H9 (cell line): ENCODE data around the gene EDIL3. TPM values are rescaled to one million over a fixed set of nuclear protein-coding genes. Genes with fewer than 3 reads are reported as not detected.

ENCODE experiments used
- DNase-seq: peaks from one replicate; pipeline ENCODE4 v3.0.0-alpha.2; 2017
- H2AFZ ChIP-seq: one replicate; pipeline ENCODE4 v1.6.1; 2013; ENCODE audit warnings: mild to moderate bottlenecking, low read length, control low read depth, moderate library complexity
- H2AK5ac ChIP-seq: 2 replicates; pipeline ENCODE4 v1.6.1; 2013; ENCODE audit warnings: low read length, control low read depth, mixed read lengths; ENCODE audit not compliant: insufficient read length
- H2BK120ac ChIP-seq: one replicate; pipeline ENCODE4 v1.6.1; 2013; ENCODE audit warnings: low read depth, mild to moderate bottlenecking, low read length, control low read depth, inconsistent platforms; ENCODE audit not compliant: poor library complexity, severe bottlenecking
- H2BK12ac ChIP-seq: 2 replicates; pipeline ENCODE4 v1.6.1; 2013; ENCODE audit warnings: low read length, control low read depth, mixed read lengths, low read depth; ENCODE audit not compliant: insufficient read length
- H2BK15ac ChIP-seq: 2 replicates; pipeline ENCODE4 v1.6.1; 2013; ENCODE audit warnings: low read depth, low read length, control low read depth
- H2BK20ac ChIP-seq: one replicate; pipeline ENCODE4 v1.6.1; 2013; ENCODE audit warnings: low read depth, mild to moderate bottlenecking, low read length, control low read depth, inconsistent platforms; ENCODE audit not compliant: poor library complexity, severe bottlenecking
- H2BK5ac ChIP-seq: 2 replicates; pipeline ENCODE4 v1.6.1; 2013; ENCODE audit warnings: low read length, control low read depth, mixed read lengths; ENCODE audit not compliant: insufficient read length
- H3K14ac ChIP-seq: 2 replicates; pipeline ENCODE4 v1.6.1; 2013; ENCODE audit warnings: low read length, control low read depth; ENCODE audit not compliant: insufficient read depth
- H3K18ac ChIP-seq: 2 replicates; pipeline ENCODE4 v1.6.1; 2013; ENCODE audit warnings: low read depth, mild to moderate bottlenecking, mixed read lengths, low read length, control low read depth; ENCODE audit not compliant: insufficient read length
- H3K23ac ChIP-seq: 2 replicates; pipeline ENCODE4 v1.6.1; 2013; ENCODE audit warnings: low read length, control low read depth, mixed read lengths, low read depth; ENCODE audit not compliant: insufficient read length
- H3K23me2 ChIP-seq: 2 replicates; pipeline ENCODE4 v1.6.1; 2013; ENCODE audit warnings: low read depth, mild to moderate bottlenecking, mixed read lengths, low read length, control low read depth; ENCODE audit not compliant: insufficient read length, poor library complexity, severe bottlenecking
- H3K27ac ChIP-seq: 2 replicates; pipeline ENCODE4 v1.5.1; 2013; ENCODE audit warnings: low read length, control low read depth, mixed read lengths, low read depth; ENCODE audit not compliant: insufficient read length
- H3K27me3 ChIP-seq: 2 replicates; pipeline ENCODE4 v1.6.1; 2013; ENCODE audit warnings: low read length, control low read depth, inconsistent platforms; ENCODE audit not compliant: insufficient read depth
- H3K4ac ChIP-seq: 2 replicates; pipeline ENCODE4 v1.6.1; 2013; ENCODE audit warnings: low read depth, mild to moderate bottlenecking, control low read depth, inconsistent platforms, low read length, moderate library complexity
- H3K4me1 ChIP-seq: 2 replicates; pipeline ENCODE4 v1.6.1; 2013; ENCODE audit warnings: low read length, control low read depth, inconsistent platforms; ENCODE audit not compliant: insufficient read depth
- H3K4me2 ChIP-seq: 2 replicates; pipeline ENCODE4 v1.6.1; 2013; ENCODE audit warnings: low read length, control low read depth, mixed read lengths; ENCODE audit not compliant: insufficient read length, insufficient read depth
- H3K56ac ChIP-seq: 2 replicates; pipeline ENCODE4 v1.6.1; 2013; ENCODE audit warnings: low read depth, mild to moderate bottlenecking, mixed read lengths, low read length, control low read depth; ENCODE audit not compliant: insufficient read length
- H3K79me1 ChIP-seq: 2 replicates; pipeline ENCODE4 v1.6.1; 2013; ENCODE audit warnings: low read depth, mild to moderate bottlenecking, moderate library complexity, low read length, control low read depth, inconsistent platforms; ENCODE audit not compliant: insufficient read depth, poor library complexity, severe bottlenecking
- H3K79me2 ChIP-seq: 2 replicates; pipeline ENCODE4 v1.6.1; 2013; ENCODE audit warnings: low read length, control low read depth, inconsistent platforms; ENCODE audit not compliant: insufficient read depth
- H3K9ac ChIP-seq: 2 replicates; pipeline ENCODE4 v1.6.1; 2013; ENCODE audit warnings: low read length, control low read depth, mixed read lengths; ENCODE audit not compliant: insufficient read length; ENCODE audit errors: extremely low read depth
- H3K9me3 ChIP-seq: one replicate; pipeline ENCODE4 v1.6.1; 2013; ENCODE audit warnings: low read depth, low read length, inconsistent platforms; ENCODE audit not compliant: control insufficient read depth
- H3T11ph ChIP-seq: one replicate; pipeline ENCODE4 v1.6.1; 2013; ENCODE audit warnings: mild to moderate bottlenecking, low read length, control low read depth, inconsistent platforms
- H4K20me1 ChIP-seq: one replicate; pipeline ENCODE4 v1.6.1; 2013; ENCODE audit not compliant: control insufficient read depth, insufficient read length, insufficient read depth
- H4K5ac ChIP-seq: 2 replicates; pipeline ENCODE4 v1.6.1; 2013; ENCODE audit warnings: low read depth, mild to moderate bottlenecking, mixed read lengths, low read length, control low read depth; ENCODE audit not compliant: insufficient read length
- H4K8ac ChIP-seq: replicated peaks from 2 replicates; pipeline ENCODE4 v1.6.1; 2013; ENCODE audit warnings: low read length, control low read depth, mixed read lengths, low read depth; ENCODE audit not compliant: insufficient read length
- H4K91ac ChIP-seq: 2 replicates; pipeline ENCODE4 v1.6.1; 2013; ENCODE audit warnings: low read depth, mild to moderate bottlenecking, moderate library complexity, mixed read lengths, low read length, control low read depth; ENCODE audit not compliant: insufficient read length
- H3K27ac Mint-ChIP-seq, 3 experiments: 2 replicates in 2 of 3; 3 replicates in 1 of 3; pipeline ENCODE4 v1.8.0; 2020 to 2021; ENCODE audit warnings: mixed read lengths in 3 of 3, mild to moderate bottlenecking in 1 of 3, moderate library complexity in 1 of 3
- H3K27me3 Mint-ChIP-seq: 2 replicates; pipeline ENCODE4 v1.8.0; 2021; ENCODE audit warnings: low read depth, mild to moderate bottlenecking, moderate library complexity, mixed read lengths
- H3K36me3 Mint-ChIP-seq, 3 experiments: 2 replicates in 2 of 3; 3 replicates in 1 of 3; pipeline ENCODE4 v1.8.0; 2020 to 2021; ENCODE audit warnings: low read depth in 3 of 3, mixed read lengths in 3 of 3; ENCODE audit not compliant: insufficient read depth in 1 of 3
- H3K4me1 Mint-ChIP-seq, 2 experiments: 2 replicates each; pipeline ENCODE4 v1.8.0; 2020; ENCODE audit warnings: mixed read lengths in 2 of 2
- H3K4me3 Mint-ChIP-seq, 2 experiments: 2 replicates in 1 of 2; 3 replicates in 1 of 2; pipeline ENCODE4 v1.8.0; 2020 to 2021; ENCODE audit warnings: mild to moderate bottlenecking in 2 of 2, mixed read lengths in 2 of 2, moderate library complexity in 1 of 2
- H3K9me3 Mint-ChIP-seq, 2 experiments: 2 replicates in 1 of 2; 3 replicates in 1 of 2; pipeline ENCODE4 v1.8.0; 2020; ENCODE audit warnings: mild to moderate bottlenecking in 2 of 2, mixed read lengths in 2 of 2, moderate library complexity in 1 of 2
- CTCF ChIP-seq: fragments of 200-600 bp; sonication (generic); conservative IDR thresholded peaks from 3 replicates; pipeline ENCODE4 v1.8.0; 2021; ENCODE audit warnings: antibody characterized with exemption, mild to moderate bottlenecking
- total RNA-seq: library from RNA; stranded (reverse); gene quantifications from 2 replicates; pipeline ENCODE4 v1.2.1, GENCODE V29; 2021

Gene EDIL3
- total RNA-seq, 1 experiment from 2014 or later, result 61.9 TPM

- no peak overlapping the region for H2AK5ac ChIP-seq
- H3T11ph ChIP-seq, result no peak overlapping the region
- H4K5ac ChIP-seq, result no peak overlapping the region
- H3K23ac ChIP-seq, result no peak overlapping the region
- H3K18ac ChIP-seq, result no peak overlapping the region
- no peak overlapping the region for H2BK15ac ChIP-seq
- Mint-ChIP-seq H3K4me1 (peaks cover 0 to 2% of the 10 kb centered on the region in 2 experiments; a peak in 1 of 4 replicates), H3K27me3 (no peaks in the 10 kb centered on the region), H3K36me3 (no peaks in the 10 kb centered on the region), H3K4me3 (no peak overlapping the region), H3K27ac (no peak overlapping the region), H3K9me3 (no peaks in the 10 kb centered on the region)
- no peak overlapping the region for H3K14ac ChIP-seq
- no peak for DNase-seq
- no peak overlapping the region for H2BK20ac ChIP-seq
- no peak overlapping the region for H4K8ac ChIP-seq
- no peak overlapping the region for H2BK120ac ChIP-seq
- H3K27me3 ChIP-seq, result no peaks in the 10 kb centered on the region
- no peaks in the 10 kb centered on the region for H4K20me1 ChIP-seq
- no peaks in the 10 kb centered on the region for H3K79me2 ChIP-seq
- no peak overlapping the region for H3K56ac ChIP-seq
- no peak overlapping the region for H3K27ac ChIP-seq
- no peaks in the 10 kb centered on the region for H3K23me2 ChIP-seq
- H2BK12ac ChIP-seq, result no peak overlapping the region
- H4K91ac ChIP-seq, result no peak overlapping the region
- no peak overlapping the region for H2AFZ ChIP-seq
- H3K9me3 ChIP-seq, result no peaks in the 10 kb centered on the region
- no peak for TF ChIP-seq CTCF
- H3K79me1 ChIP-seq, result no peaks in the 10 kb centered on the region
- no peak overlapping the region for H2BK5ac ChIP-seq
- no peak overlapping the region for H3K4me2 ChIP-seq
- H3K9ac ChIP-seq, result no peak overlapping the region
- no peaks in the 10 kb centered on the region; the same call in 1 of the 2 replicates for H3K4me1 ChIP-seq
- H3K4ac ChIP-seq, result no peak overlapping the region
These were observed 19.1 kb upstream of the EDIL3 start for GRCh38 chr5:84403773-84404172.
